Activated naive CD8-positive, alpha-beta T cell treated with anti-CD3 and anti-CD28 coated beads, Interleukin-2, amount 10 ng/mL, durations not matched to agents 7 days and 5 days (primary cell): ENCODE data around the gene ACSS1. TPM values are rescaled to one million over a fixed set of nuclear protein-coding genes. Genes with fewer than 3 reads are reported as not detected.

Experiments used
- ATAC-seq: fragments of 150-1000 bp; cut with Tn5 transposase; one replicate; pipeline ENCODE4 v1.10.0; 2021; ENCODE audit warnings: low read depth, moderate library complexity
- POLR2A ChIA-PET: fragments of 350-600 bp; sonication (Branson Sonifier 250); formaldehyde crosslinking; loops from one replicate; lab custom pipeline; 2021; ENCODE audit warnings: antibody characterized with exemption; lab: Charles Lee
- DNase-seq: peaks from one replicate; pipeline ENCODE4 v3.0.0; 2021
- H3K27ac Mint-ChIP-seq: one replicate; pipeline ENCODE4 v1.8.0; 2022; ENCODE audit warnings: mild to moderate bottlenecking, mixed read lengths
- H3K27me3 Mint-ChIP-seq: one replicate; pipeline ENCODE4 v1.8.0; 2022; ENCODE audit warnings: mild to moderate bottlenecking, moderate library complexity, mixed read lengths
- H3K36me3 Mint-ChIP-seq: one replicate; pipeline ENCODE4 v1.8.0; 2021; ENCODE audit warnings: mild to moderate bottlenecking, mixed read lengths
- H3K4me1 Mint-ChIP-seq: one replicate; pipeline ENCODE4 v1.8.0; 2021; ENCODE audit warnings: mixed read lengths
- H3K4me3 Mint-ChIP-seq: one replicate; pipeline ENCODE4 v1.8.0; 2022; ENCODE audit warnings: mild to moderate bottlenecking, moderate library complexity, mixed read lengths
- H3K9me3 Mint-ChIP-seq: one replicate; pipeline ENCODE4 v1.8.0; 2021; ENCODE audit warnings: mixed read lengths
- total RNA-seq, 2 experiments: library from RNA; stranded (reverse); gene quantifications; one replicate each; pipeline ENCODE4 v1.2.3, GENCODE V29; 2021

The ACSS1 gene
- total RNA-seq, 2 experiments from 2014 or later: 53.3 to 55.8 TPM

- H3K27ac Mint-ChIP-seq: no peak overlapping the region
- H3K27me3 Mint-ChIP-seq: no peaks in the 10 kb centered on the region
- no peak for ATAC-seq
- peaks cover 11% of the 10 kb centered on the region for H3K36me3 Mint-ChIP-seq
- POLR2A ChIA-PET: interaction anchor here (1.2 kb wide), 1 partner anchor 26 kb away, joined by 5 read pairs; no protein-coding TSS in a partner anchor
- DNase-seq: no peak
- no peaks in the 10 kb centered on the region for H3K9me3 Mint-ChIP-seq
- no peak overlapping the region for H3K4me3 Mint-ChIP-seq
- peaks cover 32% of the 10 kb centered on the region for H3K4me1 Mint-ChIP-seq
Measured at GRCh38 chr20:25033265-25033923, 24.5 kb downstream of the ACSS1 start.

DNA sequence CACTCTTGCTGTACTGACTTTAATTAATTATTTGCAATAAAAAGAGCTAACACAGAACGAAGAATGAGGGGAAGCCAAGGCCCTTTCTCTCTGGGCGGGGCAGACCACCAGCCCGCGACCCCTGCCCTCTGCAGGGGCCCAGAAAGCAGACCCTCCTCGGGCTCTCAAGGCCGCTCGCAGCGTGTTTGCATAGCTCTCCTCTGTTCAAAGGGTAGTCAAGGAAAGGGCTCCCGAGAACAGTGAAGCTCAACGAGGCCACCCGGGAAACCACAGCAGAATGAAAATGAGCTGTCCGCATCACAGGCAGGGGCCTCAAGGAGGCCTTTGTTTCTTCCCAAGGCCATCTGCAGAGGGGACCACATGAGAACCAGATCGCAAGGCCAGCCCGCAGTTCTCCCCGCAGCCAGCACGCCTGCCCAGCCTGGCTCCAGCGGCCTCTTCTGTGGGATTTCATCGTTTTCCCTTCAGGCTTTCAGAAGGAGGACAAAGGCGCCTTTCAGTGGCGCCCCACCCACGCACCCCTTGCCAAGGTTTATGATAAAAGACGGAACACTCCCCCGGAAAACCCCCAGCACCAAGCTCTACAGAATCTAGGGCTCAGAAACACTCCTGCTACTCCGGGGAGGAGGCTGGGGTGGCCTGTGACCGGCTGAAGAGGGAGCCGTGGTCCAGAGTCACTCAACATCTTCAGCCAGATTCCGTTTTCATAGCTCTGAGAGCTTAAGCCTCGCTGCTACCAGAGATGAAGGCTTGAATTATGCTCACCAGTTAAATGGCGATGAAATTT is 25.3 kb downstream of the ACSS1 start:
- no peaks in the 10 kb centered on the region for H3K9me3 Mint-ChIP-seq

GRCh38 chr20:25032065-25032477 is 25.9 kb downstream of the ACSS1 start:
- H3K27ac Mint-ChIP-seq: no peak overlapping the region
- peaks cover 19% of the 10 kb centered on the region for H3K4me1 Mint-ChIP-seq
- H3K9me3 Mint-ChIP-seq: no peaks in the 10 kb centered on the region
- no peak for DNase-seq
- POLR2A ChIA-PET: no interaction called here
- no peaks in the 10 kb centered on the region for H3K27me3 Mint-ChIP-seq
- no peak for ATAC-seq
- H3K36me3 Mint-ChIP-seq: peaks cover 16% of the 10 kb centered on the region
- no peak overlapping the region for H3K4me3 Mint-ChIP-seq

More for the DNA sequence above, 25.3 kb downstream of the ACSS1 start:
- ATAC-seq (no peak), DNase-seq (no peak)
- Mint-ChIP-seq H3K27ac (no peak overlapping the region), H3K4me3 (no peak overlapping the region), H3K4me1 (peaks cover 25% of the 10 kb centered on the region), H3K36me3 (peaks cover 11% of the 10 kb centered on the region), H3K27me3 (no peaks in the 10 kb centered on the region)
- POLR2A ChIA-PET: no interaction called here

DNA sequence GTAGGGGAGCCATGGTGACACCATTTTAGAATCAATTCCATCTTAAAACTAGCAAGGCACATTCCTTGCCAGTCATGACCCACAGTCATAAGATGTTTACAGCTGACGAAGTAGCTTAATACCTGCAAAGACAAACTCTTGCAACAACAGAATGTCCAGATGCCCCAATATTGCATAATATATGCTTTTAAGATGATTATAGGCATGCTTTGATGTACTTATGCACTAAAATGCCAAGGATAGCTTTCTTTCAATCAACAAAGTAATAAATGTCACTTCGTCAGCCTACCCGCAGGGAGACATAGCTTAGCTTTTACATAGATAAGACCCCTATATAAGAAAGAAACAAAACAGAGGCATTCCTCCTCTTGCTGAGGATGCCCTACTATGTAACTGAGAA is 26.7 kb downstream of the ACSS1 start:
- Mint-ChIP-seq H3K36me3 (peaks cover 18% of the 10 kb centered on the region), H3K4me3 (no peak overlapping the region), H3K27me3 (no peaks in the 10 kb centered on the region), H3K4me1 (peaks cover 11% of the 10 kb centered on the region), H3K27ac (no peak overlapping the region), H3K9me3 (no peaks in the 10 kb centered on the region)
- ATAC-seq: no peak
- POLR2A ChIA-PET: no interaction called here
- DNase-seq: no peak

- Mint-ChIP-seq H3K4me3 (no peak overlapping the region), H3K4me1 (peaks cover 6% of the 10 kb centered on the region), H3K36me3 (peaks cover 18% of the 10 kb centered on the region), H3K27ac (no peak overlapping the region), H3K27me3 (no peaks in the 10 kb centered on the region), H3K9me3 (no peaks in the 10 kb centered on the region)
- POLR2A ChIA-PET: no interaction called here
- ATAC-seq (no peak), DNase-seq (no peak)
Measured at GRCh38 chr20:25030649-25031207, 27.2 kb downstream of the ACSS1 start.

- POLR2A ChIA-PET: no interaction called here
- DNase-seq: no peak
- no peaks in the 10 kb centered on the region for H3K9me3 Mint-ChIP-seq
- ATAC-seq: no peak
- no peak overlapping the region for H3K4me3 Mint-ChIP-seq
- no peaks in the 10 kb centered on the region for H3K4me1 Mint-ChIP-seq
- peaks cover 18% of the 10 kb centered on the region for H3K36me3 Mint-ChIP-seq
- no peak overlapping the region for H3K27ac Mint-ChIP-seq
- H3K27me3 Mint-ChIP-seq: no peaks in the 10 kb centered on the region
Measured at GRCh38 chr20:25030007-25030648, 27.8 kb downstream of the ACSS1 start.

DNA sequence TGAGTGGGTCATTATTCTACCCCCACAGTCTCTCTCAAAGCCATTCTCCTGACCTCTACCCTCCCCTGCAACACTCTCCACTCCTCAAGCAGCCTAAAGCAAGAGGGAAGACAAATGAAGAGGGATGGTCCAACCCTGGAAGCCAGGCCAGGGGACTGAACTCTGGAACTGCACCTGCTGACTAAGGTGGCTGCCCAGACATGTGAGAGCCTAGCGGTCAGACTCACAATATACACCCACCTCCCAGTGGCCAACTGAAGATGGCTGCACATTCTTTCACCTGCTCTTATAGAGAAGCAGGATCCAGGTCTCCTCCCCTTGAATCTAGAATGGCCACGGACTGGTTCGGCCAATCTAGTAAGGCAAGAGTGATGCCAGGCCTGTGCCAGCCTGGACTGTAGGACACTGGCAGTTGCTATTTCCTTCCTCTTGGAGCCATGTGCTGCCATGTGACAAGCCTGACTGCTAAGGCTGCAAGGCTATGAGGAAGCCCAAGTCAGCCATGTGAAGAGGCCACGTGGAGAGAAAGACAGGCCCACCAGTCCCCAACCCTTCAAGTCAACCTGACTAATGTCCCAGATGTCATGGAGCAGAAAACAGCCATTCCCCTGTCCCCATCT is 31.8 kb downstream of the ACSS1 start:
- Mint-ChIP-seq H3K4me1 (no peaks in the 10 kb centered on the region), H3K4me3 (no peak overlapping the region), H3K9me3 (no peaks in the 10 kb centered on the region), H3K36me3 (peaks cover 18% of the 10 kb centered on the region), H3K27ac (no peak overlapping the region), H3K27me3 (no peaks in the 10 kb centered on the region)
- DNase-seq: no peak
- no peak for ATAC-seq
- POLR2A ChIA-PET: no interaction called here

DNA sequence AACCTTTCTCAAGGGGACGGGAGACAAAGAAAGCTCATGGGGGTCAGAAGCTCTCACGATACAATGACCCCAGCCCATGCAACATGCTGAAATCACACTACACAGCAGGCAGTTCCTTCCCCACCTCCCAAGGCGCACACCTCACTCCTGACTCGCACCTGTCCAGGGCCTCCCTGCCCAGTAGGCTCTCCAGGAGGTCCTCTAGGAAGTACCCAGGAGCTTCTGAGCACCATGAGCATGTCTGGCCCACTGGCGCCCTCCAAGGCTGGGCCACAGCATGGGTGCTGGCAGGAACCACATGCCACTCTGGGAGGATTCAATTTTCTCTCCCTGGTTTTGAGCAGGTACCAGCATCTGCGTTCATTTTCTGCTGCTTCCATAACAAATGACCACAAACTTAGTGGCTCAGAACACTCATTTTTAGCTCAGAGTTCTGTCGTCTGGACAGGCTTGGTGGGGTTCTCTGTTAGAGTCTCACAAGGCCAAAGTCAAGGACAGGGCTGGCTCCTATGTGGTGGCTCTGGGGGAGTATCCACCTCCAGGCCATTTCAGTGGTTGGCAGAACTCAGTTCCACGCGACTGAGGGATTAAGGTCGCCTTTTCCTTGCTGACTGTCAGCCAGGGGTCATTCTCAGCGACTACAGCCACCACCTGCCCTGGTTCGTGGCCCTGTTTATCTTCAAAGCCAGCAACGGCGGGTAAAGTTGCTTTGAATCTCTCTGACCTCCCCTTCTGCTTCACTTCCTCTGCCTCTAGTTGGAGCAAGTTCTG is 32.7 kb downstream of the ACSS1 start:
- no peaks in the 10 kb centered on the region for H3K9me3 Mint-ChIP-seq
- no peaks in the 10 kb centered on the region for H3K27me3 Mint-ChIP-seq
- peaks cover 17% of the 10 kb centered on the region for H3K36me3 Mint-ChIP-seq
- H3K4me1 Mint-ChIP-seq: no peaks in the 10 kb centered on the region
- H3K27ac Mint-ChIP-seq: no peak overlapping the region
- no peak for ATAC-seq
- DNase-seq: no peak
- POLR2A ChIA-PET: no interaction called here
- no peak overlapping the region for H3K4me3 Mint-ChIP-seq

- H3K27ac Mint-ChIP-seq: no peak overlapping the region
- H3K9me3 Mint-ChIP-seq: no peaks in the 10 kb centered on the region
- no peaks in the 10 kb centered on the region for H3K4me1 Mint-ChIP-seq
- ATAC-seq (no peak), DNase-seq (no peak)
- H3K4me3 Mint-ChIP-seq: no peak overlapping the region
- peaks cover 12% of the 10 kb centered on the region for H3K36me3 Mint-ChIP-seq
- POLR2A ChIA-PET: no interaction called here
- no peaks in the 10 kb centered on the region for H3K27me3 Mint-ChIP-seq
Measured at GRCh38 chr20:25024171-25024570, 33.8 kb downstream of the ACSS1 start.

GRCh38 chr20:25023356-25023755 is 34.6 kb downstream of the ACSS1 start:
- Mint-ChIP-seq H3K36me3 (peaks cover 10% of the 10 kb centered on the region), H3K27ac (no peak overlapping the region), H3K9me3 (no peaks in the 10 kb centered on the region), H3K27me3 (no peaks in the 10 kb centered on the region), H3K4me1 (no peaks in the 10 kb centered on the region), H3K4me3 (no peak overlapping the region)
- DNase-seq: no peak
- ATAC-seq: no peak
- POLR2A ChIA-PET: no interaction called here

- H3K4me3 Mint-ChIP-seq: no peak overlapping the region
- DNase-seq: no peak
- H3K9me3 Mint-ChIP-seq: no peaks in the 10 kb centered on the region
- no peaks in the 10 kb centered on the region for H3K27me3 Mint-ChIP-seq
- peaks cover 10% of the 10 kb centered on the region for H3K36me3 Mint-ChIP-seq
- no peak for ATAC-seq
- no peaks in the 10 kb centered on the region for H3K4me1 Mint-ChIP-seq
- no peak overlapping the region for H3K27ac Mint-ChIP-seq
- POLR2A ChIA-PET: no interaction called here
Measured at GRCh38 chr20:25022680-25023079, 35.3 kb downstream of the ACSS1 start.

- no peak overlapping the region for H3K4me3 Mint-ChIP-seq
- no peaks in the 10 kb centered on the region for H3K9me3 Mint-ChIP-seq
- POLR2A ChIA-PET: no interaction called here
- no peak overlapping the region for H3K27ac Mint-ChIP-seq
- DNase-seq (no peak), ATAC-seq (no peak)
- no peaks in the 10 kb centered on the region for H3K4me1 Mint-ChIP-seq
- H3K27me3 Mint-ChIP-seq: no peaks in the 10 kb centered on the region
- peaks cover 5% of the 10 kb centered on the region for H3K36me3 Mint-ChIP-seq
Measured at GRCh38 chr20:25021336-25021735, 36.6 kb downstream of the ACSS1 start.

DNA sequence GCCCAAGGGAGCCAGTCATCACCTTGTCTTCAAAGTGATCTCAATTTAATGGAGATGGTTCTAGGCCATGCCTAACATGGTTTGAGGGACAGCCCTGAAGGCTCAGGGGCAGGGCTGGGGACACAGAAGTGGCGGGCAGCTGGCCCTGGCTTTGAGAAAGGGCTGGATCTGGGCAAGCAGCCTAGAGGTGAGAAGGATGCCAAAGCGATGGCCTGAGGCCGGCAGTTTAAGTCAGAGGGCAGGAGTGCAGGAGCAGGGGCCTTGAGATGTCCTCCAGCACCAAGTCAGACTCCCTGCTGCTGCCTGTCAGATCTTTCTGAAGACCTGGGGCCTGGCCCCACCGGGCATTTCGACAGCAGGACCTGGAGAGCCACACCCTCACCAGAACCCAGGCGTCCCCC is 37.0 kb downstream of the ACSS1 start:
- no peak for ATAC-seq
- peaks cover 3% of the 10 kb centered on the region for H3K36me3 Mint-ChIP-seq
- no peaks in the 10 kb centered on the region for H3K9me3 Mint-ChIP-seq
- H3K4me3 Mint-ChIP-seq: no peak overlapping the region
- H3K27me3 Mint-ChIP-seq: no peaks in the 10 kb centered on the region
- POLR2A ChIA-PET: no interaction called here
- no peaks in the 10 kb centered on the region for H3K4me1 Mint-ChIP-seq
- H3K27ac Mint-ChIP-seq: no peak overlapping the region
- no peak for DNase-seq
